KMS-11 (cell line): ENCODE data around the gene PNCK.
"Not testable (repeated sequence)": the region's sequence is repeated elsewhere in the genome, so short reads cannot be mapped to it uniquely, and the experiment has no call there.

Source experiments
- H2AFZ ChIP-seq: fragments of 200-600 bp; sonication (generic); 2 replicates; pipeline ENCODE4 v1.6.1; 2016; ENCODE audit warnings: antibody characterized with exemption, mixed run types, low read depth
- H3K27ac ChIP-seq: fragments of 200-600 bp; sonication (generic); 2 replicates; pipeline ENCODE4 v1.6.1; 2016; ENCODE audit warnings: mild to moderate bottlenecking, mixed run types
- H3K27me3 ChIP-seq: fragments of 200-600 bp; sonication (generic); 2 replicates; pipeline ENCODE4 v1.6.1; 2017; ENCODE audit warnings: mild to moderate bottlenecking, low read depth, mixed run types, moderate library complexity; ENCODE audit not compliant: insufficient read depth
- H3K36me3 ChIP-seq: fragments of 200-600 bp; sonication (generic); 2 replicates; pipeline ENCODE4 v1.6.1; 2017; ENCODE audit warnings: mild to moderate bottlenecking, mixed run types; ENCODE audit not compliant: insufficient read depth
- H3K4me1 ChIP-seq: fragments of 200-600 bp; sonication (generic); 2 replicates; pipeline ENCODE4 v1.6.1; 2016; ENCODE audit warnings: mild to moderate bottlenecking, low read depth, mixed run types; ENCODE audit not compliant: poor library complexity, severe bottlenecking
- H3K4me2 ChIP-seq: fragments of 200-600 bp; sonication (generic); 2 replicates; pipeline ENCODE4 v1.7.0; 2016; ENCODE audit warnings: mild to moderate bottlenecking, mixed run types
- H3K4me3 ChIP-seq: fragments of 200-600 bp; sonication (generic); IDR thresholded peaks from 2 replicates; pipeline ENCODE4 v1.6.1; 2017; ENCODE audit warnings: low read depth, low read length, mixed read lengths; ENCODE audit not compliant: insufficient read depth
- H3K79me2 ChIP-seq: fragments of 200-600 bp; sonication (generic); 2 replicates; pipeline ENCODE4 v1.6.1; 2016; ENCODE audit warnings: low read depth, mixed run types; ENCODE audit not compliant: insufficient read depth
- H3K9ac ChIP-seq: fragments of 200-600 bp; sonication (generic); 2 replicates; pipeline ENCODE4 v1.6.1; 2016; ENCODE audit warnings: mild to moderate bottlenecking, mixed run types
- H4K20me1 ChIP-seq: fragments of 200-600 bp; sonication (generic); 2 replicates; pipeline ENCODE4 v1.6.1; 2016; ENCODE audit warnings: mild to moderate bottlenecking, mixed run types; ENCODE audit not compliant: insufficient read depth
- CTCF ChIP-seq: fragments of 200-600 bp; sonication (generic); conservative IDR thresholded peaks from 2 replicates; pipeline ENCODE4 v1.6.1; 2017; ENCODE audit warnings: low read depth, mild to moderate bottlenecking, antibody characterized with exemption, low read length, moderate library complexity, mixed read lengths

The PNCK gene

DNA sequence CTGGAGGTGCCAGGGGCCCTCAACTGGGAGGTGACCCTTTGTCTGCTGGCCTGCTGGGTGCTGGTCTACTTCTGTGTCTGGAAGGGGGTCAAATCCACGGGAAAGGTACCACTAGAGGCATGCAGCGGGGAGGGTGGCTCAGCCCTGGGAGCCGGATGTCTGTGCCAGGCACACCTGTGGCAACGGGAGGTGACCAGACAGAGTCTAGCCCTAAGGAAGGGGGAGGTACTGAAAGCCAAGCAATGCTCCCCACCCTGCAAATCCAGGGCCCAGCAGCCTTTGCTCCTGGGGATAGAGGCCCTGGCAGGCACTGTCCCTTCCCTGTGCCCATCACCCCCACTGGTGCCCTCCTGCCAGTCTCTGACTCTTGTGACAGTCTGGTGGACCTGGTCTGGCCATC is 18.4 kb upstream of the PNCK start:
- no peaks in the 10 kb centered on the region for H3K36me3 ChIP-seq
- H2AFZ ChIP-seq, result no peak overlapping the region
- no peaks in the 10 kb centered on the region for H3K27me3 ChIP-seq
- H3K4me2 ChIP-seq, result no peak overlapping the region
- H3K4me1 ChIP-seq, result no peaks in the 10 kb centered on the region
- H3K79me2 ChIP-seq, result no peaks in the 10 kb centered on the region
- TF ChIP-seq CTCF, result no peak
- no peak overlapping the region for H3K27ac ChIP-seq
- no peak overlapping the region for H3K4me3 ChIP-seq
- H3K9ac ChIP-seq, result no peak overlapping the region
- H4K20me1 ChIP-seq, result no peaks in the 10 kb centered on the region

- not testable (repeated sequence) for H3K4me2 ChIP-seq, H3K4me1 ChIP-seq, H2AFZ ChIP-seq, H3K27ac ChIP-seq, H3K4me3 ChIP-seq, H3K36me3 ChIP-seq, H3K79me2 ChIP-seq, H4K20me1 ChIP-seq, H3K9ac ChIP-seq, H3K27me3 ChIP-seq
Observed at GRCh38 chrX:153691032-153691827, 17.6 kb upstream of the PNCK start.

GRCh38 chrX:153690466-153690865 is 16.9 kb upstream of the PNCK start:
- Histone ChIP-seq H3K27ac (no peak overlapping the region), H3K9ac (no peak overlapping the region), H4K20me1 (no peaks in the 10 kb centered on the region), H3K36me3 (no peaks in the 10 kb centered on the region), H3K79me2 (no peaks in the 10 kb centered on the region), H3K4me3 (no peak overlapping the region), H3K27me3 (no peaks in the 10 kb centered on the region), H3K4me1 (no peaks in the 10 kb centered on the region), H3K4me2 (no peak overlapping the region), H2AFZ (no peak overlapping the region)
- TF ChIP-seq CTCF, result no peak

DNA sequence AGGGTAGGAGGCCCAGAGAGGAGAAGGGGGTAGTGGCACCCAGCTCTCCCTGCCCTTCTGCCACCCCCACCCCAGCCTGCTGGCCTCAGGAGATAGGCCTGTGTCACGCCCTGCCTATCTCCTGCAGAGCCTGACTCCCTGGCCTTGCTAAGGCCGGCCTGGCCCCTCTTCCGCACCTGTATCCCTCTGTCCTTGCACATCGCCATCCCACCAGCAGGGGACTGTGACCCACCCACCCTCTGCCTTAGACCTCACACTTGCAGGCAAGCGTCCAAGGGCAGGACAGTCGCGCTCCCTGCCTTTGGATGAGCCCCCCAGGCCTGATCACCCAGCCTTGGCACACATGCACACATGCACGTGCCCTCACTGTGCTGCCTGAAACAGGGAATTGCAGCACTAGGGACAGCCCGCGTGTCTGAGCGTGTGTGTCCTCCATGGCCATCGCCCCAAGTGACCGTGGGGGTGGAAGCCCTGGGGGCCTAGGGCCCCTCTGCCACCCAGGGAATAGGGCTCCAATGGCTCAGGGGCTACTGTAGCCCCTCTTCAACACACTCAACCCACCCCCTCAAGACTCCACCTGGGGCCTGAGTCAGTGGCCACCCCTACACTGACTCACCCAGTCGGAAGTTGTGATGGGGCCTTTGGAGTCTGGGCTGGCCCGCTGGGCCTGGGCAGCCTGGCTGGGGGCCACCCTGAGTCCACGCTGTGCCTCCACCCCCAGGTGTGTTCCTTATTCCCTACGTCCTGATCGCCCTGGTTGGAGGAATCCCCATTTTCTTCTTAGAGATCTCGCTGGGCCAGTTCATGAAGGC is 16.2 kb upstream of the PNCK start:
- no peaks in the 10 kb centered on the region for H3K4me1 ChIP-seq
- no peak overlapping the region for H3K4me3 ChIP-seq
- H3K9ac ChIP-seq, result no peak overlapping the region
- no peaks in the 10 kb centered on the region for H3K79me2 ChIP-seq
- H3K27me3 ChIP-seq, result no peaks in the 10 kb centered on the region
- no peak overlapping the region for H3K4me2 ChIP-seq
- no peak overlapping the region for H3K27ac ChIP-seq
- H2AFZ ChIP-seq, result no peak overlapping the region
- H4K20me1 ChIP-seq, result no peaks in the 10 kb centered on the region
- no peak for TF ChIP-seq CTCF
- H3K36me3 ChIP-seq, result no peaks in the 10 kb centered on the region
